GM19452 (cell line): ENCODE data around the gene MIPOL1.
"Not testable (repeated sequence)": the region's sequence is repeated elsewhere in the genome, so short reads cannot be mapped to it uniquely, and the experiment has no call there.

Source experiments
- ATAC-seq: cut with Tn5 transposase; IDR thresholded peaks from one replicate; pipeline ENCODE4 v1.9.1; 2021; ENCODE audit not compliant: unreplicated experiment

Gene MIPOL1

DNA sequence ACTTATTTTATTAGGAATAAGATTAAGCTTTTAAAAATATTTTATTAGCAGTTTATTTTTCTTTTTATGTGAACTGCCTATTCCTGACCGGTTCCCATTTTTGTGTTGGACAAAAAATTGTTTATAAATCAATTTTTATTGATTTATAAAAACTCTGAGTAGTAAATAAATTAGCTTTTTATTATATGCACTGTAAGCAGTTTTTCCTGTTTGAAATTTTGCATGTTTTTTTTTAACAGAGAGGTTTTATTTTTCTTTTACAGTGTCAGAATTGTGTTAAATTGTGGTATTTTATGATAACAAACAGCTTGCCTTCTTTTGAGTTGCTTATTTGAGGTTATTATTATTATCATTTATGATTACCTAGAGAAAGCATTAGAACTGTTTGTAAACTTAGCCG lies 329.3 kb downstream of the MIPOL1 start:
- no peak for ATAC-seq

DNA sequence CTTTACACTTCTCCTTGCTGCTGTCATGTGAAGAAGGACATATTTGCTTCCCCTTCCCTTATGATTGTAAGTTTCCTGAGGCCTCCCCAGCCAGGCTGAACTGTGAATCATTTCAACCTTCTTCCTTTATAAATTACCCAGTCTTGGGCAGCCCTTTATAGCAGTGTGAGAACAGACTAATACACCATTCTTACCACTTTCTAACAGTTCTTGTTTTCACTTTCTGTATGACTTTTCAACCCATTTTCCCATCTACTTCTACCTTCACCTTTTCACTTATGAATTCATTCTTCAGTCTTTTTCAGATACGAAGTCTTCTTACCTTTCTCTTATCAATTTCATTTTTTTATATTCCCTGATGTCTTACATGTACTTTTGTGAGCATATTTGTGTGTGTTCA lies 342.3 kb downstream of the MIPOL1 start:
- ATAC-seq, result no peak

DNA sequence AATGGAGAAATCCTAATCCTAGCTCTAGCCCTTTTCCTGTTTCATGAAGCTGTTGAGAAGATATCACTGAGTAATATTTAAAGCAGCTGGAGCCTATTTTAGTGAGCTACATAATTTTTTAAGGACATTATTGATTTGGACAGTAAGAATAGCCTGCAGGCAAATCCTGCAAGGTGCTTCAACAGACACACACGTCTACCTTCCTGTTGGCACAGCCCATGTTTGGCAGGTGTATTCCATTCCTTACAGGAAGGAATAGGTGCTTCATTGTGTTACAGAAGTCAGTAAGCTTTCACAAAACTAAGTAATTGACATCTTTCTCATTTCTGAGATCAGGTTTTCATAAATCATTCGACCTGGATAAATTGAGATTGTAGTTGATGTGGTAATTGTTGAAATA lies 346.7 kb downstream of the MIPOL1 start:
- ATAC-seq, result no peak

- no peak for ATAC-seq
These were observed 347.4 kb downstream of the MIPOL1 start for GRCh38 chr14:37545174-37545573.

- no peak for ATAC-seq
These were observed 349.1 kb downstream of the MIPOL1 start for GRCh38 chr14:37546621-37547447.

DNA sequence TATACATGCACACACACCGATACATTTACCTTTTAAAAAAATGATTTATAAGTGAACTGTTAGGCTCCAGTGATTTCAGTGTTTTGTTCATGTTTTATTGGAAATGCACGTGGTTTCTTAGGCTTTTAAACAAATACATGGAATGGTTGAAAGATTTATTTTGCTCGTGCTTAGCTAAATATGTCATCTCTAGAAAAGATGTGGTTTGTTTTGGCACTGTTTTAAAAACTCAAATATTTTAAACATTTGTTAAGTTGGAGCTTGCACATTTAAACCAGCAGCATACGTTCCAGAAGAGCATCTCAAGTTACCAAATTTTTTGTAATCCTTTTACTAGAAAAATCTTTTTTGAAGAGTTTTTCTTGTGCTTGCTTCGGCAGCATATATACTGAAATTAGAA lies 352.8 kb downstream of the MIPOL1 start:
- no peak for ATAC-seq

DNA sequence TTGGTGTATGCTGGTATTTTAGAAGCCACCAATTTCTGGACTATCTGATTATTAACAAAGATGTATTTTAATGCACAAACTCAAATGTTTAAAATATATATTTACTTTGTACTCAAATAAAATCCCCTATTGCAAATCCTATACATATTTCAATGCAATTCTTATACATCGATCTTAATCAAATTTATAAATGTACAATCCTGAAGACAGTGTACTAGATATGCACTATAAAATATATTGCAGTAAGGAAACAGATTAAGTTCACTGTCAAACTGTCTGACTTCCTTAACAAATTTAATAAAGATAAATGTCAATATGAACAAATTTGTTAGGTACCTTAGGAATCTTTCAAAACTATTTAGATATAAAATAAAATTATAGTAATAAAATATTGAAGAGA lies 353.4 kb downstream of the MIPOL1 start:
- no peak for ATAC-seq

- no peak for ATAC-seq
These were observed 356.3 kb downstream of the MIPOL1 start for GRCh38 chr14:37553935-37554550.

DNA sequence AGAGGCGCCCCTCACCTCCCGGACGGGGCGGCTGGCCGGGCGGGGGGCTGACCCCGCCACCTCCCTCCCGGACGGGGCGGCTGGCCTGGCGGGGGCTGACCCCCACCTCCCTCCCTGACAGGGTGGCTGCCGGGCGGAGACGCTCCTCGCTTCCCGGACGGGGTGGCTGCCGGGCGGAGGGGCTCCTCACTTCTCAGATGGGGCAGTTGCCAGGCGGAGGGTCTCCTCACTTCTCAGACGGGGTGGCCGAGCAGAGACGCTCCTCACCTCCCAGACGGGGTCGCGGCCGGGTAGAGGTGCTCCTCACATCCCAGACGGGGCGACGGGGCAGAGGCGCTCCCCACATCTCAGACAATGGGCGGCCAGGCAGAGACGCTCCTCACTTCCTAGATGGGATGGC lies 357.9 kb downstream of the MIPOL1 start:
- not testable (repeated sequence) for ATAC-seq

GRCh38 chr14:37558740-37559139 lies 361.0 kb downstream of the MIPOL1 start:
- no peak for ATAC-seq

- no peak for ATAC-seq
These were observed 361.6 kb downstream of the MIPOL1 start for GRCh38 chr14:37559386-37559785.

DNA sequence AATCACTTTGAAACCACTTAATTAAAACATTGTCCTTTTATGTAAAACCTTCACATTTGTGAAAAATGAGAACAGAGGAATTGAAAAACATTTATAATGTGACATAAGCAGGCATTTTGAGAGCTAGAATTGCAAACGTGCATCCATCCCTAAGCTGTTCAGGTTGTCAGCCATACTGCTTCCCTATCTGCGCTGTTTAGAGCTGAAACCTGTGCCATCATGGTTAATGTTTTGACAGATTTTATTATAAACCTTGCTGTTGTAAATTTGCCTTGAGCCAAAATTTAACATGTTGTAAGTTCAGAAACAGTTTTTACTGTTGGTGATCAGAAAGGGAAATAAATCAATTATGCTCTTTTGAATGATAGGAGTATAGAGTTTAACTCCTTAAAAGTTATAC lies 365.5 kb downstream of the MIPOL1 start:
- ATAC-seq, result no peak

- ATAC-seq, result no peak
These were observed 367.8 kb downstream of the MIPOL1 start for GRCh38 chr14:37565550-37565949.

- ATAC-seq, result no peak
These were observed 369.2 kb downstream of the MIPOL1 start for GRCh38 chr14:37566811-37567371.

DNA sequence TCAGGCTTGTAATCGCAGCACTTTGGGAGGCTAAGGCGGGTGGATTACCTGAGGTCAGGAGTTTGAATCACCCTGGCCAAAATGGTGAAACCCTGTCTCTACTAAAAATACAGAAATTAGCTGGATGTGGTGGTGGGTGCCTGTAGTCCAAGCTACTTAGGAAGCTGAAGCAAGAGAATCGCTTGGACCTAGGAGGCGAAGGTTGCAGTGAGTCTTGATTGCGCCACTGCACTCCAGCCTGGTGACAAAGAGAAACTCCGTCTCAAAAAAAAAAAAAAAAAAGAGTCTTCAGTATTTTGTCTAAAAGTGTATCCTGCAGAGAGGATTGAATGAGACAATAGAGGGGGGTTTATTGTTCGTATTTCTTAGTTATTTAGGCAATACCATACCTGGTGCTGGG lies 372.0 kb downstream of the MIPOL1 start:
- no peak for ATAC-seq

- no peak for ATAC-seq
These were observed 373.7 kb downstream of the MIPOL1 start for GRCh38 chr14:37571391-37571790.

- no peak for ATAC-seq
These were observed 375.6 kb downstream of the MIPOL1 start for GRCh38 chr14:37573356-37573755.

DNA sequence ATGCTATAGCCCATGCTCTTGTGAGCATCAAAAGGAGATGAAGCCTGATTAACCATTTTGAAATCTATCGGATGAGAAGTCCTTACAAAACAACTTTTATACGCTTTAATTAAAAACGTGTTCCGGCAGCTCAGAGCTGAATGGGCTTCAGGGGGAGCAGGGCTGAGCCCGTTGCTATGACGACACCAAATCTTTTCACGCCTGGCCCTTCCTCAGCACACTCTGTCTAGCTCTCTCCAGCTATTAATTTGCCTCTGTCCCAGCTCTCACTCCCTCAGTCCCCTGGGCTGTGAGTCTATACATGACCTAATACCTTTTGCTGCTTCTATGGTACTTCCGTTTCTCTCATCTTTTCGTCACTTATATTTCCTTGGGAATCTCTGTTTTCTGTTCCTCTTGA lies 381.5 kb downstream of the MIPOL1 start:
- ATAC-seq, result no peak

GRCh38 chr14:37580146-37580545 lies 382.4 kb downstream of the MIPOL1 start:
- ATAC-seq, result no peak

GRCh38 chr14:37583358-37584210 lies 385.8 kb downstream of the MIPOL1 start:
- ATAC-seq, result no peak
